HUES64 (cell line): ENCODE data around the gene KIF3A.

ENCODE experiments used
- H3K27ac ChIP-seq: 2 replicates; pipeline ENCODE4 v1.7.0; 2013; ENCODE audit warnings: low read depth, low read length, inconsistent platforms
- H3K27me3 ChIP-seq: 2 replicates; pipeline ENCODE4 v1.6.1; 2013; ENCODE audit warnings: mild to moderate bottlenecking, low read length; ENCODE audit not compliant: insufficient read depth
- H3K36me3 ChIP-seq: 2 replicates; pipeline ENCODE4 v1.6.1; 2013; ENCODE audit warnings: mild to moderate bottlenecking, low read length; ENCODE audit not compliant: insufficient read depth
- H3K4me1 ChIP-seq: 2 replicates; pipeline ENCODE4 v1.6.1; 2013; ENCODE audit warnings: mild to moderate bottlenecking, low read length, moderate library complexity; ENCODE audit not compliant: insufficient read depth
- H3K4me3 ChIP-seq: 2 replicates; pipeline ENCODE4 v1.5.1; 2013; ENCODE audit warnings: mild to moderate bottlenecking, low read length, moderate library complexity
- H3K9ac ChIP-seq: 2 replicates; pipeline ENCODE4 v1.6.1; 2013; ENCODE audit warnings: mild to moderate bottlenecking, low read depth, low read length
- H3K9me3 ChIP-seq: 2 replicates; pipeline ENCODE4 v1.6.1; 2013; ENCODE audit warnings: low read depth, low read length; ENCODE audit not compliant: insufficient read depth
- WGBS: fragments of 150-250, 120-280 bp; methylation state at CpG from one replicate; pipeline ENCODE4 v1.1.7; 2013; ENCODE audit warnings: missing lambda C conversion rate; 5-methylcytosine and 5-hydroxymethylcytosine counted together

The KIF3A gene

GRCh38 chr5:132751971-132752580, 14.7 kb upstream of the KIF3A start:
- 92% methylated on average over 5 of the region's 5 CpGs for WGBS
- H3K4me1 ChIP-seq, result peaks cover 8% of the 10 kb centered on the region
- H3K27me3 ChIP-seq, result peaks cover 48% of the 10 kb centered on the region
- no peak overlapping the region for H3K4me3 ChIP-seq
- H3K9me3 ChIP-seq, result no peaks in the 10 kb centered on the region
- no peaks in the 10 kb centered on the region for H3K36me3 ChIP-seq
- no peak overlapping the region for H3K9ac ChIP-seq
- H3K27ac ChIP-seq, result no peak overlapping the region

GRCh38 chr5:132751444-132751843, 14.1 kb upstream of the KIF3A start:
- H3K4me3 ChIP-seq, result no peak overlapping the region
- peaks cover 8% of the 10 kb centered on the region for H3K4me1 ChIP-seq
- no peaks in the 10 kb centered on the region for H3K36me3 ChIP-seq
- H3K9ac ChIP-seq, result no peak overlapping the region
- WGBS, result 92% methylated on average over 7 of the region's 7 CpGs
- H3K27ac ChIP-seq, result no peak overlapping the region
- no peaks in the 10 kb centered on the region for H3K9me3 ChIP-seq
- peaks cover 55% of the 10 kb centered on the region for H3K27me3 ChIP-seq

- peaks cover 8% of the 10 kb centered on the region for H3K4me1 ChIP-seq
- WGBS, result 89% methylated on average over 10 of the region's 10 CpGs
- H3K27me3 ChIP-seq, result peaks cover 62% of the 10 kb centered on the region
- no peaks in the 10 kb centered on the region for H3K9me3 ChIP-seq
- H3K36me3 ChIP-seq, result no peaks in the 10 kb centered on the region
- H3K4me3 ChIP-seq, result no peak overlapping the region
- no peak overlapping the region for H3K27ac ChIP-seq
- H3K9ac ChIP-seq, result no peak overlapping the region
Observed at GRCh38 chr5:132750471-132751230, 13.3 kb upstream of the KIF3A start.

GRCh38 chr5:132749506-132749905, 12.2 kb upstream of the KIF3A start:
- H3K9ac ChIP-seq, result no peak overlapping the region
- peaks cover 71% of the 10 kb centered on the region for H3K27me3 ChIP-seq
- no peak overlapping the region for H3K27ac ChIP-seq
- peaks cover under 1% of the 10 kb centered on the region; the same call in 1 of the 2 replicates for H3K4me1 ChIP-seq
- no peaks in the 10 kb centered on the region for H3K36me3 ChIP-seq
- H3K9me3 ChIP-seq, result no peaks in the 10 kb centered on the region
- H3K4me3 ChIP-seq, result no peak overlapping the region
- 93% methylated on average over 2 of the region's 2 CpGs for WGBS

- peaks cover 76% of the 10 kb centered on the region for H3K27me3 ChIP-seq
- H3K4me1 ChIP-seq, result no peaks in the 10 kb centered on the region; the same call in 1 of the 2 replicates
- no peak overlapping the region for H3K9ac ChIP-seq
- 90% methylated on average over 10 of the region's 10 CpGs for WGBS
- no peak overlapping the region; the same call in 1 of the 2 replicates for H3K4me3 ChIP-seq
- no peaks in the 10 kb centered on the region for H3K9me3 ChIP-seq
- no peaks in the 10 kb centered on the region for H3K36me3 ChIP-seq
- no peak overlapping the region for H3K27ac ChIP-seq
Observed at GRCh38 chr5:132748522-132749000, 11.2 kb upstream of the KIF3A start.

- Histone ChIP-seq H3K9ac (peak overlapping the region; percentile 41; the same call in 1 of the 2 replicates), H3K4me3 (peak overlapping the region; percentile 51), H3K36me3 (no peaks in the 10 kb centered on the region), H3K27me3 (peaks cover 76% of the 10 kb centered on the region), H3K27ac (no peak overlapping the region), H3K4me1 (no peaks in the 10 kb centered on the region), H3K9me3 (no peaks in the 10 kb centered on the region)
- 11% methylated on average over 76 of the region's 76 CpGs for WGBS
Observed at GRCh38 chr5:132747616-132748440, 10.5 kb upstream of the KIF3A start.

- Histone ChIP-seq H3K9ac (peak within 1 kb of the TSS; percentile 41; the same call in 1 of the 2 replicates), H3K9me3 (no peaks in the 10 kb centered on the region), H3K27ac (no peak within 1 kb of the TSS), H3K27me3 (peaks cover 76% of the 10 kb centered on the region), H3K4me1 (no peaks in the 10 kb centered on the region), H3K36me3 (no peaks in the 10 kb centered on the region), H3K4me3 (peak within 1 kb of the TSS; percentile 51)
- 1% methylated on average over 59 of the region's 59 CpGs for WGBS
Observed at GRCh38 chr5:132746954-132747615, 9.7 kb upstream of the KIF3A start, which contains the start of gene CCNI2. Gene CCNI2 (plus strand): TSS chr5:132747426. CDS start chr5:132747496, 70 bp downstream.

- Histone ChIP-seq H3K4me1 (no peaks in the 10 kb centered on the region), H3K4me3 (peak overlapping the region; percentile 51), H3K9me3 (no peaks in the 10 kb centered on the region), H3K36me3 (no peaks in the 10 kb centered on the region), H3K27ac (no peak overlapping the region), H3K27me3 (peaks cover 73% of the 10 kb centered on the region), H3K9ac (no peak overlapping the region)
- 53% methylated on average over 2 of the region's 3 CpGs for WGBS
Observed at GRCh38 chr5:132746592-132746953, 9.2 kb upstream of the KIF3A start.

GRCh38 chr5:132744659-132745058, 7.3 kb upstream of the KIF3A start:
- peaks cover 59% of the 10 kb centered on the region for H3K27me3 ChIP-seq
- no peaks in the 10 kb centered on the region for H3K36me3 ChIP-seq
- no peak overlapping the region for H3K27ac ChIP-seq
- no peaks in the 10 kb centered on the region for H3K9me3 ChIP-seq
- H3K9ac ChIP-seq, result no peak overlapping the region
- 84% methylated on average over 2 of the region's 2 CpGs for WGBS
- no peak overlapping the region for H3K4me3 ChIP-seq
- no peaks in the 10 kb centered on the region for H3K4me1 ChIP-seq

GRCh38 chr5:132742626-132743025, 5.3 kb upstream of the KIF3A start:
- WGBS, result 85% methylated on average over 4 of the region's 5 CpGs
- no peak overlapping the region for H3K4me3 ChIP-seq
- no peaks in the 10 kb centered on the region for H3K9me3 ChIP-seq
- H3K27ac ChIP-seq, result no peak overlapping the region
- no peaks in the 10 kb centered on the region for H3K4me1 ChIP-seq
- no peaks in the 10 kb centered on the region for H3K36me3 ChIP-seq
- H3K27me3 ChIP-seq, result peaks cover 45% of the 10 kb centered on the region
- no peak overlapping the region for H3K9ac ChIP-seq
